ENCODE data around the gene ZC3H4.

GRCh38 chr19:47036097-47036651 lies 77.4 kb downstream of the ZC3H4 start:
- TF ChIP-seq CTCF (IDR thresholded peaks at IDR 0.05) = peak in 1 of 4 experiments; percentile 4
- no peak for TF ChIP-seq POLR2A (IDR thresholded peaks at IDR 0.05)
- no peak for TF ChIP-seq POLR2AphosphoS5 (IDR thresholded peaks at IDR 0.05)
